Endothelial cell (in vitro differentiated cells): ENCODE measurements around the gene PRPH2. TPM values are rescaled to one million over a fixed set of nuclear protein-coding genes. Genes with fewer than 3 reads are reported as not detected.

ENCODE experiments used
- DNase-seq: peaks from one replicate; pipeline ENCODE4 v3.0.0; 2021; ENCODE audit warnings: low spot score
- H3K27ac Mint-ChIP-seq: one replicate; pipeline ENCODE4 v1.8.0; 2021; ENCODE audit warnings: mixed read lengths, inconsistent platforms; ENCODE audit not compliant: unreplicated experiment
- H3K27me3 Mint-ChIP-seq: one replicate; pipeline ENCODE4 v1.8.0; 2021; ENCODE audit warnings: mild to moderate bottlenecking, moderate library complexity, mixed read lengths, inconsistent platforms; ENCODE audit not compliant: unreplicated experiment
- H3K36me3 Mint-ChIP-seq: one replicate; pipeline ENCODE4 v1.8.0; 2021; ENCODE audit warnings: mild to moderate bottlenecking, low read depth, mixed read lengths, inconsistent platforms; ENCODE audit not compliant: unreplicated experiment
- H3K4me1 Mint-ChIP-seq: one replicate; pipeline ENCODE4 v1.8.0; 2021; ENCODE audit warnings: mild to moderate bottlenecking, mixed read lengths, inconsistent platforms; ENCODE audit not compliant: unreplicated experiment
- H3K4me3 Mint-ChIP-seq: one replicate; pipeline ENCODE4 v1.8.0; 2021; ENCODE audit warnings: mild to moderate bottlenecking, mixed read lengths, inconsistent platforms; ENCODE audit not compliant: unreplicated experiment
- H3K9me3 Mint-ChIP-seq: one replicate; pipeline ENCODE4 v1.8.0; 2021; ENCODE audit warnings: mixed read lengths, inconsistent platforms; ENCODE audit not compliant: unreplicated experiment
- total RNA-seq: library from RNA; stranded (reverse); fragmentation: NEBNext Ultra II Directional; extraction: Animal tissue kit (Norgen Biotek cat#: 25700); gene quantifications from one replicate; pipeline ENCODE4 v1.2.1, GENCODE V29; 2021; ENCODE audit not compliant: unreplicated experiment
- TF ChIP-seq, protein P1 (sequence below): fragments of 200-600 bp; sonication (generic); IDR thresholded peaks from one replicate; pipeline ENCODE4 v1.5.0; 2021; ENCODE audit warnings: antibody characterized with exemption; ENCODE audit not compliant: unreplicated experiment

The PRPH2 gene
- total RNA-seq, 1 donor from 2014 or later, result 0.15 TPM

DNA sequence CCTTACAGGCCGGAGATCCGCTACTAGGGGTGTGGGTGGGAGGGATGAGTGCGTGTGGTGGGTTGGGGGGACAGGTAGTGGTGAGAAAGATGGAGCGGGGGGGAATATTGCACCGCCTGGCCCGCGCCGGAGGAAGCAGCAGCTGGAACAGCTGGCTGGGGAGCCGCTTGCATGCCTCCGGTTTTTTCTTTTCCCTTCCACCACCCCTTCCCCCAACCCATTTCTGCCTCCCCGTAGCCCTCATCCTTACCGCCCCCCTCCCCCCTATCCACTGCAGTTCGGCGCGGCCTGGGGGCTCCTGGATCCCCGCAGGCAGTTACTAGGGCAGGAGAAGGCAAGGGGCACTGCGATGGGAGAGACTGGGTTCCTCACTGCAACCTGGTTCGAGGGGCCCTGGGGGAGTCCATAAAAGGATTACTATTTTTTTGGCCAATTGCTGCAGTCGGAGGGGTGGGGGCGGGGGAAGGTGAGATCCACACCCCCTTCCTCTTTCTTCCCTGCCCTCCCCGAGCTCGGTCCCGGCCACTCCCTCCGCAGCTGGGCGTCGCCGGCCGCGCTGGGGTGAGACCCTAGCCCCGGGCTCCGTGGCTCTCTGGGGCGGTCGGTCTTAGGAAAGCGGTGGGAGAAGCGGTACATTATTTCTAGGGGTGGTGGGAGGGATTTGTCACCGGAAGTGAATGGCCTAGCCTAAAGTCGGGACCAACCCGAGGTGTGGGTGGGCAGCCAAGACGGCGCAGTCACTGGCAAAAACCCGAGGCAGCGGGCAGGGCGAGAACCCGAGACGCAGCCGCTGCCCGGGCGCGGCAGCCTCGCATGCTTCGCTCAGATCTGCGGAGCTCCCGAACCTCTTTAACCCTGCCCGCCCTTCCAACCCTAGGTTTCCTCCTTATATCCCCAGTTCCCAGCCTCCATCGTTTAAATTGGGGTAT is 24.3 kb upstream of the PRPH2 start:
- Mint-ChIP-seq H3K27me3 (peaks cover 11% of the 10 kb centered on the region), H3K4me1 (peaks cover 22% of the 10 kb centered on the region), H3K36me3 (peaks cover 4% of the 10 kb centered on the region), H3K4me3 (peak overlapping the region; percentile 100), H3K27ac (peak overlapping the region; percentile 100), H3K9me3 (no peaks in the 10 kb centered on the region)
- TF ChIP-seq, protein P1, sequence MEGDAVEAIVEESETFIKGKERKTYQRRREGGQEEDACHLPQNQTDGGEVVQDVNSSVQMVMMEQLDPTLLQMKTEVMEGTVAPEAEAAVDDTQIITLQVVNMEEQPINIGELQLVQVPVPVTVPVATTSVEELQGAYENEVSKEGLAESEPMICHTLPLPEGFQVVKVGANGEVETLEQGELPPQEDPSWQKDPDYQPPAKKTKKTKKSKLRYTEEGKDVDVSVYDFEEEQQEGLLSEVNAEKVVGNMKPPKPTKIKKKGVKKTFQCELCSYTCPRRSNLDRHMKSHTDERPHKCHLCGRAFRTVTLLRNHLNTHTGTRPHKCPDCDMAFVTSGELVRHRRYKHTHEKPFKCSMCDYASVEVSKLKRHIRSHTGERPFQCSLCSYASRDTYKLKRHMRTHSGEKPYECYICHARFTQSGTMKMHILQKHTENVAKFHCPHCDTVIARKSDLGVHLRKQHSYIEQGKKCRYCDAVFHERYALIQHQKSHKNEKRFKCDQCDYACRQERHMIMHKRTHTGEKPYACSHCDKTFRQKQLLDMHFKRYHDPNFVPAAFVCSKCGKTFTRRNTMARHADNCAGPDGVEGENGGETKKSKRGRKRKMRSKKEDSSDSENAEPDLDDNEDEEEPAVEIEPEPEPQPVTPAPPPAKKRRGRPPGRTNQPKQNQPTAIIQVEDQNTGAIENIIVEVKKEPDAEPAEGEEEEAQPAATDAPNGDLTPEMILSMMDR, result no peak
- DNase-seq, result peak; percentile 88

DNA sequence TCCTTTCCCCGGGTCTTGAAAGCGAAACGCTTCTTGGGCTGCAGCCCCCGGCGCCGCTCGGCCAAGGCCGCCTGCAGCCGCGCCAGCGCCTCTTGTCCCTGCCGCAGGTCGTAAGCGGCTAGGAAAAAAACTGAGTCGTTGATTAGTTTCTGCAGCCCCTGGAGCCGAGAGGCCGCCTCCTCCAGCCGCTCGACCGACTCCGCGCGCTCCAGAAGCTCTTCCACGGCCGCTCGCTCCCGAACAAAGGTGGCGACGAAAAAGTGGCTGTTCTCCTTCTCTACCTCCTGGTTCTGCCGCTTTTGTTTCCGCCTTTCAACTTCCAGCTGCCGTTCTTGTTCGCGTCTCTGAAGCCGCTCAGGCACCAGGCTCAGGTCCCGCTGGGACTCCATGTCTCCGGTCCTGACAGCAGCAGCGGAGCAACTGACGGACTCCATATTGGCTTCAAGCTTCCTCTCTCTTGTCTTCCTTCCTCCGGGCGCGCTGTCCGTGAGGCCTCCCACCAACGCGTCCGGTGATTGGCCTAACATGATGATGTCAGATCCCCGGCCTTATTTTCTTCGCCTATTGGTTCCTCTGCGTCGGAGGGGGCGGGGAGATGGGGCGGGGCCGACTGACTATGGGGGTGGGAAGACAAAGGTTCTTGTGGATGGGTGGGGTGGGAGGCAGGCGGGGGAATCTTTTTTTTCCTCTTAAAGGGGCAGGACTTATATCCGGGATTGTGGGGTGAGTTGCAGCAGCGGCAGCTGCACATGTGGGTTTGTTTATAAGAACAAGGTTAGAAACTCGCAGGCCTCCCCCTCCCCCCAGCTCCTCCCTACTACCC is 23.5 kb upstream of the PRPH2 start, which contains the start of gene TBCC:
TSS of gene TBCC (minus strand) at position 464 of the 823 bp plus-strand sequence. CDS start at position 434, 30 bp downstream.
- H3K36me3 Mint-ChIP-seq, result peaks cover 4% of the 10 kb centered on the region
- peaks cover 11% of the 10 kb centered on the region for H3K27me3 Mint-ChIP-seq
- H3K27ac Mint-ChIP-seq, result peak within 1 kb of the TSS; percentile 100
- H3K4me1 Mint-ChIP-seq, result peaks cover 22% of the 10 kb centered on the region
- H3K4me3 Mint-ChIP-seq, result peak within 1 kb of the TSS; percentile 100
- TF ChIP-seq, protein P1, result no peak
- DNase-seq, result peak; percentile 88
- no peaks in the 10 kb centered on the region for H3K9me3 Mint-ChIP-seq

DNA sequence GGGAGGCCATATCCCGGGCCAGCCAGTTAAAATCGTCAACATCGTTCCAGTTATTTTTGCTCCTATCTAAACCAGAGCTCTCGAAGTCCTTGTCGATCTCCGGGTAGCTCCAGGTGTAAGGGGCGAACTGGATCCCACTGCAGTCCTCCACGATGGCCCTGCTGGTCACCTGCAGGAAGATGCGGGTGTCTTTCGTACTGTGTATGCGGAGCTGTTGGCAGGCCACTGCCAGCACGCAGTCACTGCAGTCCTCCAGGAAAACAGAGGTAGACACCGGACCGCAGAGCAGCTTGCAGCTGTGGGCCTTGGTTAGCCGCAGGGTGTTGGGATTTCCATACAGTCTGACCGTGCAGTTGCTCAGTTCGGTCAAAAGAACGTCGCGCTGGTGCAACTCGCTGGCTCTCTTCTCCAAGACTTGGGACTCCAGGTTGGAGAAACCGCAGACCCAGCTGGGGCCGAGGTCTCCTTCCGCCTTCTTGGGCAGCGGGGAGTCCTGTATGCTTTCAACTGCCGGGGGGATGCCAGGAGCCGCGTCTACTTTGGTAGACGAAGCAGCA is 22.8 kb upstream of the PRPH2 start:
- Mint-ChIP-seq H3K4me1 (peaks cover 22% of the 10 kb centered on the region), H3K4me3 (peak overlapping the region; percentile 100), H3K36me3 (peaks cover 4% of the 10 kb centered on the region), H3K27me3 (peaks cover 11% of the 10 kb centered on the region), H3K9me3 (no peaks in the 10 kb centered on the region), H3K27ac (peak overlapping the region; percentile 36)
- TF ChIP-seq, protein P1, result no peak
- DNase-seq, result peak; percentile 22

DNA sequence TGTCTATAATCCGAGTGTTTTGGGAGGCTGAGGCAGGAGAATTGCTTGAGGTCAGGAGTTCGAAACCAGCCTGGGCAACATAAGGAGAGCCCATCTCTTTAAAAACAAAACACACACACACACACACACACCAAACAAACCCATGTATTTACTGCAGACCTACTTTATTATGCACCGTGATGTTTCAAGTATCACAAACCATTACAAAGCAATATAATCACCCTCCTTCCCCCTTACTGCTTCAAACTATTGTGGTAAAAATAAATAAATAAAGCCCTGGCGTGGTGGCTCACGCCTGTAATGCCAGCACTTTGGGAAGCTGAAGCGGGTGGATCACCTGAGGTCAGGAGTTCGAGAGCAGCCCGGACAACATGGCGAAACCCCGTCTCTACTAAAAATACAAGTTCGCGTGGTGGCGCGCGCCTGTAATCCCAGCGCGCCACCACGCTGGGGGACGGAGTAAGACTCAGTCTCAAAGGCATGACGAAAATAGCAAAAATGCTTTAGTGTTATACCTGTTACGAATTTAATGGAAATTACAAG is 22.0 kb upstream of the PRPH2 start:
- peaks cover 22% of the 10 kb centered on the region for H3K4me1 Mint-ChIP-seq
- peak overlapping the region; percentile 100 for H3K4me3 Mint-ChIP-seq
- peaks cover 11% of the 10 kb centered on the region for H3K27me3 Mint-ChIP-seq
- no peaks in the 10 kb centered on the region for H3K9me3 Mint-ChIP-seq
- TF ChIP-seq, protein P1, result no peak
- no peak for DNase-seq
- H3K36me3 Mint-ChIP-seq, result peaks cover 4% of the 10 kb centered on the region
- H3K27ac Mint-ChIP-seq, result peak overlapping the region; percentile 45
